ENCODE results near the gene SATL1.
"Not testable (repeated sequence)": the region's sequence is repeated elsewhere in the genome, so short reads cannot be mapped to it uniquely, and the experiment has no call there.

The SATL1 gene

GRCh38 chrX:85243761-85244449 is at the start of gene SATL1, which contains the start of gene ZNF711:
Gene SATL1 (minus strand): TSS chrX:85243779. CDS start chrX:85108968, 134,811 bp downstream.
Gene ZNF711 (plus strand): TSS chrX:85243991. CDS start chrX:85247573, 3,582 bp downstream.
- peak; percentile 92 for DNase-seq

GRCh38 chrX:85288992-85289723 is 45.6 kb upstream of the SATL1 start:
- no peak for DNase-seq

- DNase-seq, result not testable (repeated sequence)
Observed at GRCh38 chrX:85285286-85285685, 41.7 kb upstream of the SATL1 start.

- peak; percentile 34 for DNase-seq
Observed at GRCh38 chrX:85244450-85245211, 1.1 kb upstream of the SATL1 start.

GRCh38 chrX:85243155-85243554 is 424 bp downstream of the SATL1 start:
- peak; percentile 11 for DNase-seq

GRCh38 chrX:85223359-85223758 is 20.2 kb downstream of the SATL1 start:
- no peak for DNase-seq

- DNase-seq, result no peak
Observed at GRCh38 chrX:85221361-85221760, 22.2 kb downstream of the SATL1 start.

GRCh38 chrX:85215946-85216345 is 27.6 kb downstream of the SATL1 start:
- DNase-seq, result no peak

- no peak for DNase-seq
Observed at GRCh38 chrX:85213792-85214530, 29.6 kb downstream of the SATL1 start.

- no peak for DNase-seq
Observed at GRCh38 chrX:85203461-85203970, 40.1 kb downstream of the SATL1 start.

- no peak for DNase-seq
Observed at GRCh38 chrX:85196319-85196718, 47.3 kb downstream of the SATL1 start.

GRCh38 chrX:85159644-85160043 is 83.9 kb downstream of the SATL1 start:
- DNase-seq, result no peak

GRCh38 chrX:85140964-85141363 is 102.6 kb downstream of the SATL1 start:
- no peak for DNase-seq

- DNase-seq, result no peak
Observed at GRCh38 chrX:85139422-85139821, 104.2 kb downstream of the SATL1 start.

GRCh38 chrX:85136409-85136808 is 107.2 kb downstream of the SATL1 start:
- DNase-seq, result no peak

GRCh38 chrX:85115252-85115651 is 128.3 kb downstream of the SATL1 start:
- peak; percentile 3 for DNase-seq

- DNase-seq, result no peak
Observed at GRCh38 chrX:85114776-85115175, 128.8 kb downstream of the SATL1 start.

GRCh38 chrX:85114171-85114570 is 129.4 kb downstream of the SATL1 start:
- no peak for DNase-seq

GRCh38 chrX:85113746-85114145 is 129.8 kb downstream of the SATL1 start:
- DNase-seq, result no peak

GRCh38 chrX:85112293-85112692 is 131.3 kb downstream of the SATL1 start:
- DNase-seq, result no peak

- DNase-seq, result peak; percentile 21
Observed at GRCh38 chrX:85111347-85111746, 132.2 kb downstream of the SATL1 start.

GRCh38 chrX:85109235-85109634 is 134.3 kb downstream of the SATL1 start:
- DNase-seq, result no peak

- no peak for DNase-seq
Observed at GRCh38 chrX:85108165-85108564, 135.4 kb downstream of the SATL1 start.

All from NCI-H1105 treated with DMSO at 0.1 percent for 48 hours (cell line).